K562 (cell line): ENCODE results near the gene NUP35. TPM values are rescaled to one million over a fixed set of nuclear protein-coding genes. Genes with fewer than 3 reads are reported as not detected.

Experiments
- ASH1L ChIP-seq: fragments of 450-650 bp; IDR thresholded peaks from 2 replicates; pipeline ENCODE4 v1.6.1; 2018; ENCODE audit warnings: borderline replicate concordance, mild to moderate bottlenecking, low read depth; ENCODE audit not compliant: partially characterized antibody
- BDP1 ChIP-seq: IDR thresholded peaks from 3 replicates; pipeline ENCODE4 v1.6.1; 2011; ENCODE audit not compliant: insufficient read length, insufficient read depth
- BRD4 ChIP-seq: fragments of 200-600 bp; sonication (generic); IDR thresholded peaks from 2 replicates; pipeline ENCODE4 v1.6.1; 2017; ENCODE audit warnings: inconsistent platforms
- CC2D1A ChIP-seq: fragments of 450-650 bp; IDR thresholded peaks from 2 replicates; pipeline ENCODE4 v1.6.1; 2017; ENCODE audit warnings: mild to moderate bottlenecking
- CSDE1 ChIP-seq, 2 experiments: fragments of 450-650 bp; IDR thresholded peaks; 2 replicates each; pipeline ENCODE4 v1.6.1; 2016; ENCODE audit warnings: mild to moderate bottlenecking in 1 of 2
- E2F3 ChIP-seq: fragments of 250-450 bp; sonication (Bioruptor Pico); IDR thresholded peaks from 2 replicates; pipeline ENCODE4 v1.4.0; 2020; ENCODE audit warnings: mild to moderate bottlenecking
- FOSL1 ChIP-seq: fragments of 200-800 bp; sonication (Bioruptor generic); conservative IDR thresholded peaks from 2 replicates; pipeline ENCODE4 v1.6.1; 2016; ENCODE audit warnings: missing genetic modification characterization, missing compliant biosample characterization
- JUND ChIP-seq, 2 experiments: IDR thresholded peaks; 2 replicates in 1 of 2; 3 replicates in 1 of 2; pipeline ENCODE4 v1.6.1; 2011; ENCODE audit warnings: borderline replicate concordance in 2 of 2, low read depth in 2 of 2, low read length in 2 of 2, improper control_type of control experiment in 1 of 2, missing biosample characterization in 1 of 2, missing genetic modification characterization in 1 of 2, missing genetic modification reagents in 1 of 2
- MAFF ChIP-seq: IDR thresholded peaks from 2 replicates; pipeline ENCODE4 v1.6.1; 2012; ENCODE audit warnings: low read length, improper control_type of control experiment
- MECOM ChIP-seq: fragments of 250-450 bp; sonication (Bioruptor Pico); IDR thresholded peaks from 2 replicates; pipeline ENCODE4 v1.8.0; 2022; ENCODE audit warnings: inconsistent platforms
- NCOR1 ChIP-seq: fragments of 450-650 bp; IDR thresholded peaks from 2 replicates; pipeline ENCODE4 v1.6.1; 2016; ENCODE audit warnings: mild to moderate bottlenecking, moderate library complexity
- NFE2 ChIP-seq: IDR thresholded peaks from 2 replicates; pipeline ENCODE4 v1.6.1; 2014; ENCODE audit warnings: antibody characterized with exemption, low read depth
- NR4A1 ChIP-seq, 2 experiments: fragments of 250-450 bp in 1 of 2; fragments of 450-650 bp in 1 of 2; sonication (Bioruptor Pico) in 1 of 2; IDR thresholded peaks; 2 replicates each; pipeline versions ENCODE4 v1.4.0 to v1.6.1; 2016 to 2020; ENCODE audit warnings: mild to moderate bottlenecking in 2 of 2, missing compliant biosample characterization in 1 of 2, missing genetic modification characterization in 1 of 2, moderate library complexity in 1 of 2
- RUNX1 ChIP-seq: sonication (generic); IDR thresholded peaks from 2 replicates; pipeline ENCODE4 v1.6.1; 2016; ENCODE audit warnings: antibody characterized with exemption, low read depth
- SMARCE1 ChIP-seq: fragments of 450-650 bp; IDR thresholded peaks from 2 replicates; pipeline ENCODE4 v1.7.1; 2016; ENCODE audit warnings: mild to moderate bottlenecking
- TCFL5 ChIP-seq: fragments of 250-450 bp; sonication (Bioruptor Pico); conservative IDR thresholded peaks from 2 replicates; pipeline ENCODE4 v1.6.1; 2021; ENCODE audit warnings: mild to moderate bottlenecking, moderate library complexity, matching md5 sums
- ZBTB17 ChIP-seq: fragments of 450-650 bp; formaldehyde crosslinking; IDR thresholded peaks from 2 replicates; pipeline ENCODE4 v1.4.0; 2020; ENCODE audit warnings: mild to moderate bottlenecking
- ZBTB7A ChIP-seq: IDR thresholded peaks from 2 replicates; pipeline ENCODE4 v1.6.1; 2011; ENCODE audit warnings: low read depth, mild to moderate bottlenecking, low read length, moderate library complexity, borderline replicate concordance; ENCODE audit not compliant: control insufficient read depth
- ZEB2 ChIP-seq: fragments of 450-650 bp; IDR thresholded peaks from 2 replicates; pipeline ENCODE4 v1.6.1; 2016
- ZNF561 ChIP-seq: fragments of 450-650 bp; formaldehyde crosslinking; conservative IDR thresholded peaks from 2 replicates; pipeline ENCODE4 v1.4.0; 2020; ENCODE audit warnings: mild to moderate bottlenecking, moderate library complexity
- ZNF583 ChIP-seq: fragments of 250-450 bp; sonication (Bioruptor Pico); IDR thresholded peaks from 2 replicates; pipeline ENCODE4 v1.4.0; 2020
- ZNF717 ChIP-seq: fragments of 250-450 bp; sonication (Bioruptor Pico); IDR thresholded peaks from 2 replicates; pipeline ENCODE4 v1.5.0; 2021
- polyA plus RNA-seq, 8 experiments: library from polyadenylated mRNA; depleted of rRNA in 4 of 8; stranded (reverse) in 5 of 8; unstranded in 3 of 8; fragments of >200 nt; fragmentation: Nextera tagmentation in 2 of 8; fragmentation: Illumina TruSeq in 1 of 8; extraction: Ambion mirVana in 2 of 8; extraction: Trizol in 1 of 8; gene quantifications; 2 replicates each; pipeline versions ENCODE4 v1.2.1 to v1.2.3, GENCODE V29; 2011 to 2014; ENCODE audit warnings: inconsistent platforms in 1 of 8, missing spikeins in 1 of 8
- total RNA-seq, 7 experiments: library from RNA; depleted of rRNA in 6 of 7; stranded (reverse); fragments of >200 nt in 6 of 7; fragmentation: Illumina TruSeq in 2 of 7; extraction: Trizol in 2 of 7; gene quantifications; 2 replicates each; pipeline versions ENCODE4 v1.2.1 to v1.2.3, GENCODE V29; 2011 to 2021; ENCODE audit warnings: low replicate concordance in 1 of 7
- TF ChIP-seq, protein P1 (sequence below): IDR thresholded peaks from 3 replicates; pipeline ENCODE4 v1.6.1; 2011; ENCODE audit warnings: borderline replicate concordance, mild to moderate bottlenecking; ENCODE audit not compliant: insufficient read length, insufficient read depth
- TF ChIP-seq, protein P2 (sequence below): sonication (generic); formaldehyde crosslinking; IDR thresholded peaks from 2 replicates; pipeline ENCODE4 v1.8.1; 2023; ENCODE audit warnings: mild to moderate bottlenecking, missing genetic modification reagents
- TF ChIP-seq, protein P3 (sequence below): fragments of 450-650 bp; IDR thresholded peaks from 2 replicates; pipeline ENCODE4 v1.6.1; 2018; ENCODE audit not compliant: partially characterized antibody

The NUP35 gene
- total and polyA plus RNA-seq, 9 of the 15 experiments (the other 6 are each of a cell fraction or from before 2014, with no cell fraction given), result 24.5 to 78.2 (median 51.1) TPM

DNA sequence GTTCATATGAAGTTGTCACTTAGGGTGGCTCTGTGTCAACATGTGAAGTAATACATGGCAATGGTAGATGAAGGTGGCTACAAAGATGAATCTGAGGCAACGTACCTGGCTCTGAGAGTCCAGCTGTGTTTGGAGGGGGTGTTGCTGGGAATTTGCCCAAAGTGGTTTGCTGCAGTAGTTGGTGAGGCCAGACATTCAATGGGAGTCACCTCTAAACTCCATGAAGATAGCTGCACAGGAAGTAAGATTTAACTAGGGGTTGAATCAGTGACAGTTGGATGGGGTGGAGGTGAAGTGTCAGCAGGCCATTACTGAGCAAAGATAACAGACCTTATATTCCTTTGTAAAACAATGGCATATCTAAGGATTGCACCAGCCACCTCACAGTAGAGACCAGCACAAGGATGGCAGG, 71.8 kb downstream of the NUP35 start (continued):
- TF ChIP-seq CC2D1A (peak; percentile 32; the same call in 1 of the 2 replicates), RUNX1 (no peak), MECOM (CRISPR knock-in tag) (peak; percentile 53; the same call in 1 of the 2 replicates), ZBTB17 (CRISPR knock-in tag) (peak; percentile 63; the same call in 1 of the 2 replicates), ZEB2 (0 out of 2 replicates have a peak, but pooled peaks have one; percentile 66), ASH1L (no peak), SMARCE1 (no peak), BDP1 (no peak), ZNF717 (CRISPR knock-in tag) (no peak), ZNF561 (CRISPR knock-in tag) (no peak), TCFL5 (CRISPR knock-in tag) (peak; percentile 56), E2F3 (CRISPR knock-in tag) (0 out of 2 replicates have a peak, but pooled peaks have one; percentile 51), ZBTB7A (no peak), MAFF (no peak; the same call in 1 of the 2 replicates), NR4A1 (CRISPR knock-in tag; IDR thresholded peaks at IDR 0.05) (0 out of 2 replicates have a peak, but pooled peaks have one; percentile 26), NR4A1 (tag; IDR thresholded peaks at IDR 0.05) (peak; percentile 41; the same call in 1 of the 2 replicates), BRD4 (no peak), ZNF583 (CRISPR knock-in tag) (0 out of 2 replicates have a peak, but pooled peaks have one; percentile 41), CSDE1 (IDR thresholded peaks at IDR 0.05) (no peak), NFE2 (peak; percentile 61; the same call in 1 of the 2 replicates), NCOR1 (0 out of 2 replicates have a peak, but pooled peaks have one; percentile 22), JUND (IDR thresholded peaks at IDR 0.05; ENCODE audit: borderline replicate concordance, low read depth, low read length) (0 out of 2 replicates have a peak, but pooled peaks have one; percentile 6), JUND (tag; IDR thresholded peaks at IDR 0.05; ENCODE audit: borderline replicate concordance, low read depth, low read length) (peak; percentile 32; the same call in 1 of the 3 replicates), FOSL1 (tag) (no peak; the same call in 1 of the 2 replicates)
- TF ChIP-seq, protein P1, sequence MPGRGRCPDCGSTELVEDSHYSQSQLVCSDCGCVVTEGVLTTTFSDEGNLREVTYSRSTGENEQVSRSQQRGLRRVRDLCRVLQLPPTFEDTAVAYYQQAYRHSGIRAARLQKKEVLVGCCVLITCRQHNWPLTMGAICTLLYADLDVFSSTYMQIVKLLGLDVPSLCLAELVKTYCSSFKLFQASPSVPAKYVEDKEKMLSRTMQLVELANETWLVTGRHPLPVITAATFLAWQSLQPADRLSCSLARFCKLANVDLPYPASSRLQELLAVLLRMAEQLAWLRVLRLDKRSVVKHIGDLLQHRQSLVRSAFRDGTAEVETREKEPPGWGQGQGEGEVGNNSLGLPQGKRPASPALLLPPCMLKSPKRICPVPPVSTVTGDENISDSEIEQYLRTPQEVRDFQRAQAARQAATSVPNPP, result no peak
- TF ChIP-seq, protein P2, sequence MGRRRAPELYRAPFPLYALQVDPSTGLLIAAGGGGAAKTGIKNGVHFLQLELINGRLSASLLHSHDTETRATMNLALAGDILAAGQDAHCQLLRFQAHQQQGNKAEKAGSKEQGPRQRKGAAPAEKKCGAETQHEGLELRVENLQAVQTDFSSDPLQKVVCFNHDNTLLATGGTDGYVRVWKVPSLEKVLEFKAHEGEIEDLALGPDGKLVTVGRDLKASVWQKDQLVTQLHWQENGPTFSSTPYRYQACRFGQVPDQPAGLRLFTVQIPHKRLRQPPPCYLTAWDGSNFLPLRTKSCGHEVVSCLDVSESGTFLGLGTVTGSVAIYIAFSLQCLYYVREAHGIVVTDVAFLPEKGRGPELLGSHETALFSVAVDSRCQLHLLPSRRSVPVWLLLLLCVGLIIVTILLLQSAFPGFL (CRISPR knock-in tag), result no peak
- TF ChIP-seq, protein P3, sequence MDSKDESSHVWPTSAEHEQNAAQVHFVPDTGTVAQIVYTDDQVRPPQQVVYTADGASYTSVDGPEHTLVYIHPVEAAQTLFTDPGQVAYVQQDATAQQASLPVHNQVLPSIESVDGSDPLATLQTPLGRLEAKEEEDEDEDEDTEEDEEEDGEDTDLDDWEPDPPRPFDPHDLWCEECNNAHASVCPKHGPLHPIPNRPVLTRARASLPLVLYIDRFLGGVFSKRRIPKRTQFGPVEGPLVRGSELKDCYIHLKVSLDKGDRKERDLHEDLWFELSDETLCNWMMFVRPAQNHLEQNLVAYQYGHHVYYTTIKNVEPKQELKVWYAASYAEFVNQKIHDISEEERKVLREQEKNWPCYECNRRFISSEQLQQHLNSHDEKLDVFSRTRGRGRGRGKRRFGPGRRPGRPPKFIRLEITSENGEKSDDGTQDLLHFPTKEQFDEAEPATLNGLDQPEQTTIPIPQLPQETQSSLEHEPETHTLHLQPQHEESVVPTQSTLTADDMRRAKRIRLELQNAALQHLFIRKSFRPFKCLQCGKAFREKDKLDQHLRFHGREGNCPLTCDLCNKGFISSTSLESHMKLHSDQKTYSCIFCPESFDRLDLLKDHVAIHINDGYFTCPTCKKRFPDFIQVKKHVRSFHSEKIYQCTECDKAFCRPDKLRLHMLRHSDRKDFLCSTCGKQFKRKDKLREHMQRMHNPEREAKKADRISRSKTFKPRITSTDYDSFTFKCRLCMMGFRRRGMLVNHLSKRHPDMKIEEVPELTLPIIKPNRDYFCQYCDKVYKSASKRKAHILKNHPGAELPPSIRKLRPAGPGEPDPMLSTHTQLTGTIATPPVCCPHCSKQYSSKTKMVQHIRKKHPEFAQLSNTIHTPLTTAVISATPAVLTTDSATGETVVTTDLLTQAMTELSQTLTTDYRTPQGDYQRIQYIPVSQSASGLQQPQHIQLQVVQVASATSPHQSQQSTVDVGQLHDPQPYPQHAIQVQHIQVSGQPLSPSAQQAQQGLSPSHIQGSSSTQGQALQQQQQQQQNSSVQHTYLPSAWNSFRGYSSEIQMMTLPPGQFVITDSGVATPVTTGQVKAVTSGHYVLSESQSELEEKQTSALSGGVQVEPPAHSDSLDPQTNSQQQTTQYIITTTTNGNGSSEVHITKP, result no peak
